Mesothelial cell of epicardium (in vitro differentiated cells): Measurements from ENCODE around the gene ATP1B4. TPM values are rescaled to one million over a fixed set of nuclear protein-coding genes. Genes with fewer than 3 reads are reported as not detected.
"Not testable (repeated sequence)": the region's sequence is repeated elsewhere in the genome, so short reads cannot be mapped to it uniquely, and the experiment has no call there.

ENCODE experiments used
- DNase-seq, 2 experiments: peaks; one replicate each; pipeline ENCODE4 v3.0.0; 2021; ENCODE audit warnings: low spot score in 2 of 2; ENCODE audit not compliant: unreplicated experiment in 2 of 2
- H3K27ac Mint-ChIP-seq: 2 replicates; pipeline ENCODE4 v1.8.0; 2021; ENCODE audit warnings: mixed read lengths
- H3K27me3 Mint-ChIP-seq: 2 replicates; pipeline ENCODE4 v1.8.0; 2021; ENCODE audit warnings: low read depth, mixed read lengths
- H3K36me3 Mint-ChIP-seq: 2 replicates; pipeline ENCODE4 v1.8.0; 2021; ENCODE audit warnings: mixed read lengths
- H3K4me1 Mint-ChIP-seq: 2 replicates; pipeline ENCODE4 v1.8.0; 2021; ENCODE audit warnings: mixed read lengths
- H3K4me3 Mint-ChIP-seq: 2 replicates; pipeline ENCODE4 v1.8.0; 2021; ENCODE audit warnings: mild to moderate bottlenecking, moderate library complexity, mixed read lengths
- H3K9me3 Mint-ChIP-seq: 2 replicates; pipeline ENCODE4 v1.8.0; 2021; ENCODE audit warnings: mixed read lengths
- total RNA-seq: library from RNA; stranded (reverse); gene quantifications from 3 replicates; pipeline ENCODE4 v1.2.1, GENCODE V29; 2021
- TF ChIP-seq, protein P1 (sequence below): fragments of 200-600 bp; sonication (generic); IDR thresholded peaks from one replicate; pipeline ENCODE4 v1.5.0; 2021; ENCODE audit warnings: antibody characterized with exemption; ENCODE audit not compliant: unreplicated experiment

ATP1B4 gene
- total RNA-seq, 1 donor from 2014 or later = not detected

- H3K9me3 Mint-ChIP-seq = peaks cover 67% of the 10 kb centered on the region
- no peaks in the 10 kb centered on the region for H3K36me3 Mint-ChIP-seq
- H3K27me3 Mint-ChIP-seq = peaks cover 2% of the 10 kb centered on the region
Measured at GRCh38 chrX:120336899-120337298, 25.0 kb upstream of the ATP1B4 start.

DNA sequence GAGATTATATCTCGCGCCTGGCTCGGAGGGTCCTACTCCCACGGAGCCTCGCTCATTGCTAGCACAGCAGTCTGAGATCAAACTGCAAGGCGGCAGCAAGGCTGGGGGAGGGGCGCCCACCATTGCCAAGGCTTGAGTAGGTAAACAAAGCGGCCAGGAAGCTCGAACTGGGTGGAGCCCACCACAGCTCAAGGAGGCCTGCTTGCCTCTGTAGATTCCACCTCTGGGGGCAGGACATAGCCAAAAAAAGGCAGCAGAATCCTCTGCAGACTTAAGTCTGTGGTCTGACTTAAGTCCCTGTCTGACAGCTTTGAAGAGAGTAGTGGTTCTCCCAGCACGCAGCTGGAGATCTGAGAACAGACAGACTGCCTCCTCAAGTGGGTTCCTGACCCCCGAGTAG is 17.3 kb upstream of the ATP1B4 start:
- H3K4me1 Mint-ChIP-seq, DNase-seq, H3K36me3 Mint-ChIP-seq, H3K27me3 Mint-ChIP-seq, H3K27ac Mint-ChIP-seq, H3K4me3 Mint-ChIP-seq: not testable (repeated sequence)
- peaks cover 28% of the 10 kb centered on the region for H3K9me3 Mint-ChIP-seq

More at GRCh38 chrX:120336899-120337298, 25.0 kb upstream of the ATP1B4 start:
- Mint-ChIP-seq H3K27ac (no peak overlapping the region), H3K4me1 (no peaks in the 10 kb centered on the region), H3K4me3 (no peak overlapping the region)
- TF ChIP-seq, protein P1, sequence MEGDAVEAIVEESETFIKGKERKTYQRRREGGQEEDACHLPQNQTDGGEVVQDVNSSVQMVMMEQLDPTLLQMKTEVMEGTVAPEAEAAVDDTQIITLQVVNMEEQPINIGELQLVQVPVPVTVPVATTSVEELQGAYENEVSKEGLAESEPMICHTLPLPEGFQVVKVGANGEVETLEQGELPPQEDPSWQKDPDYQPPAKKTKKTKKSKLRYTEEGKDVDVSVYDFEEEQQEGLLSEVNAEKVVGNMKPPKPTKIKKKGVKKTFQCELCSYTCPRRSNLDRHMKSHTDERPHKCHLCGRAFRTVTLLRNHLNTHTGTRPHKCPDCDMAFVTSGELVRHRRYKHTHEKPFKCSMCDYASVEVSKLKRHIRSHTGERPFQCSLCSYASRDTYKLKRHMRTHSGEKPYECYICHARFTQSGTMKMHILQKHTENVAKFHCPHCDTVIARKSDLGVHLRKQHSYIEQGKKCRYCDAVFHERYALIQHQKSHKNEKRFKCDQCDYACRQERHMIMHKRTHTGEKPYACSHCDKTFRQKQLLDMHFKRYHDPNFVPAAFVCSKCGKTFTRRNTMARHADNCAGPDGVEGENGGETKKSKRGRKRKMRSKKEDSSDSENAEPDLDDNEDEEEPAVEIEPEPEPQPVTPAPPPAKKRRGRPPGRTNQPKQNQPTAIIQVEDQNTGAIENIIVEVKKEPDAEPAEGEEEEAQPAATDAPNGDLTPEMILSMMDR = no peak
- DNase-seq = no peak

DNA sequence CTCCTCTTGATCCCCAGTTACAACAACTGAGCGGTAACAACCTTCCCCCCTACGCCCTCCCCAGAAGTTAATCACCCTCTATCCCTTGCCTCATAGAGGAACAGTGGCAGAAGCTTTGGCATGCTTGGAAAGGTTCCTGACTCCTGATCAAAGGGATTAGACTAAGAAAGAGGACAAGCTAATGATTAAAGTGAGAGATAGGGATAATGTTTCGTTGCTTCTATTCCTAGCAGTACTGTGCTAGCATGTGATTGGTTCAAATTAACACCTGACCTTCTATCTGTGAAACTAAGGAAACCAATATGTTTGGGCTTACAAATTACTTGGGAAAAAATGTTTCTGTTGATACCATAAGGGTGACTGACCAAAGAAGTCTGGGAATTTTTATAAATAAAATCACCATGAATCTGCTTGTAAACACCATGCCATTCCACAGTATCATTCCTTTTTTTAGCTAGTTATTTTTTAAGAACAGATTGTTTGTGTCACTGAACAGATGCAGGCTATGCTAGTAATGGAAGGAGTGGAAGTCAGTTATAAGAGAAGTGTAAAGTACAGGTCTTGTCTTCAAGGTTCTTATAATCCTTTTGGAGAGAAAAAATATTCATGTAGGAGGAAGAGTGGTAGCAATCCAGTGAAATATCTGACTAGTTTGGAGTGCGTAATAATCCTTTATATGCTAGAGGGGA is 11.3 kb upstream of the ATP1B4 start:
- Mint-ChIP-seq H3K27ac (no peak overlapping the region), H3K4me1 (no peaks in the 10 kb centered on the region), H3K27me3 (no peaks in the 10 kb centered on the region), H3K9me3 (peaks cover 37% of the 10 kb centered on the region), H3K4me3 (no peak overlapping the region), H3K36me3 (peaks cover 3% of the 10 kb centered on the region)
- TF ChIP-seq, protein P1 = no peak
- DNase-seq = no peak

DNA sequence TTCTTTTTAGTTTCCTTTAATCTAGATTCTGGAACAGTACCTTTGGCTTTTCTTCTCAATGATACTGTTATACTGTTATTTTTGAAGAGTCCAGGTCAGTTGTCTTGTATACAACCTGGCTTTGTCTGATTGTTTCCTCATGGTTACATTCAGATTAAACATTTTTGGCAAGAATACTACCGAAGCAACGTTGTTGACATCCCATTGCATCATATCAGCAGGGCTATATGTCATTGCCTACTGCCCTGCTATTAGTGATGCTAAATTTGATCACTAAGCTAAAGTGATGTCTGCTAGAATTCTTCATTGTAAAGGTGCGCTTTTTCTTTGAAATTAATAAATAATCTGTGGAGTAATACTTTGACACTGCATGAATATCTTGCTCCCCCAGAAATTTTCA is 5.8 kb upstream of the ATP1B4 start:
- no peak for DNase-seq
- H3K9me3 Mint-ChIP-seq = peaks cover 19% of the 10 kb centered on the region
- no peak overlapping the region for H3K4me3 Mint-ChIP-seq
- no peaks in the 10 kb centered on the region for H3K27me3 Mint-ChIP-seq
- no peaks in the 10 kb centered on the region for H3K36me3 Mint-ChIP-seq
- no peak overlapping the region for H3K27ac Mint-ChIP-seq
- TF ChIP-seq, protein P1 = no peak
- no peaks in the 10 kb centered on the region for H3K4me1 Mint-ChIP-seq

DNA sequence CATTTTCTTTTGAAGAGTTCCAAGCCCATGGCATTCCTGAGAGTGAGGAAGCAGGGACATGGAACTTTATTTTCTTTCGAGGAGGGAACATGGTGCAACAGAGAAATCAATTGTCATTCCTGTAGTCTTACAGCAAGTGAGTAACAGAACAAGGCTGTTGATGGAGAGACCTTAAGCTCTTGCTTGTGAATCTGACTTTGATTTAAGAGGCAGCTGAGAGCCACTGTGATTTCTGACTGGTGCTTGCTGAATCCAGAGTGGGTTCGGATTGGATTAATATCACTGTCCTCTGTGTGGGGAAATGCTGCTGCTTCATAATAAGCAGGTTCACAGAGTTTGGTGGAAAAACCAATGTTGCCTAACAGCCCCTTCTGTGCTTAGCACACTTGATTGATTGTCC is 4.7 kb upstream of the ATP1B4 start:
- Mint-ChIP-seq H3K4me3 (no peak overlapping the region), H3K36me3 (no peaks in the 10 kb centered on the region), H3K27ac (no peak overlapping the region), H3K4me1 (no peaks in the 10 kb centered on the region), H3K9me3 (peaks cover 10% of the 10 kb centered on the region), H3K27me3 (no peaks in the 10 kb centered on the region)
- no peak for DNase-seq
- TF ChIP-seq, protein P1 = no peak

- Mint-ChIP-seq H3K4me3 (no peak overlapping the region), H3K27me3 (no peaks in the 10 kb centered on the region), H3K27ac (no peak overlapping the region), H3K36me3 (no peaks in the 10 kb centered on the region), H3K9me3 (no peaks in the 10 kb centered on the region), H3K4me1 (no peaks in the 10 kb centered on the region)
- TF ChIP-seq, protein P1 = no peak
- DNase-seq = no peak
Measured at GRCh38 chrX:120358737-120359456, 3.0 kb upstream of the ATP1B4 start.
